GM12864 (cell line): Measurements from ENCODE around the gene OVOL1.

Source experiments
- DNase-seq: peaks from one replicate; pipeline ENCODE4 v3.0.0-alpha.2; 2011; ENCODE audit warnings: low read depth
- H3K4me3 ChIP-seq: 2 replicates; pipeline ENCODE4 v1.5.1; 2011; ENCODE audit warnings: mild to moderate bottlenecking, low read depth, low read length, control low read depth
- TF ChIP-seq, protein P1 (sequence below): IDR thresholded peaks from 2 replicates; pipeline ENCODE4 v1.5.1; 2011; ENCODE audit warnings: low read depth, mild to moderate bottlenecking, moderate library complexity, low read length, control low read depth, inconsistent platforms; ENCODE audit errors: missing control alignments

Gene OVOL1

DNA sequence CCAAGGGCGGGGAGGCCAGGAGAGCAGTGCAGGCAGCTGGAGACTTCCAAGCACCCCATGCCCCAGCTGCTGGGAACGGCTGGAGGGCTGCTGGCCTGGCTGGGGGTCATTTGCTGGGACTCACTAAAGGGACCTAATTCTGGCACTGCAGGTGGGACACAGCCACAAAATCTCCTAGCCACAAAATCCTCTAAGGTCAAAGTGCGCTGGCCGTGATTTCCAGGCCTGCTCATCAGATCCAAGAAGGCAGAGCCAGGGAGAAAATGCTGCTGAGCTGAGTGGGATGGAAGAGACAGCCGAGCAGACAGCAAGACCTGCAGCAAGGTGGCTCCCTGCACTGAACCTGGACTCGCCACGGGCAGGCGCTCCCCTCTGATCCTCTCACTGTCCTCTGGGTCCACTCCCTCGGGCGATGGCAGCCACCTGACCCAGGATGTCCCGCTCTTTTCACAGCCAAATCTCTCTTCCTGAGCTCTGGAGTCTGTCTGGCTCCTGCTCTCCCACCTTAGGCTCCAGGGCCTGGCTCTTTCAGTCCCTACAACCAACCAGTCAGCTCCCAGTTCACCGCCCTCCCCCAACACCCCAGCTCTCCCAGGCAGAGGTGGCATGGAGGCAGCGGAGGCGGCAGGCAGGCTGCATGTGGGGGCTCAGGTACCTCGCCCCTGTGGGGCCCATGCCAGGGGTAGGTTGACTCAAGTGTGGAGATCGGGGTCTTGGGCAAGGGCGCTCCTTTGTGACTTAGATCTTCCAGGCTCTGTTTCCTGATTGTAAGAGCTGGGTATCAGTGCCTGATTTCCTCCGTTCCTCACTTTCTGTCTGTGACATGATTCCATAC lies 14.5 kb downstream of the OVOL1 start:
- no peak overlapping the region for H3K4me3 ChIP-seq
- no peak for DNase-seq
- TF ChIP-seq, protein P1, sequence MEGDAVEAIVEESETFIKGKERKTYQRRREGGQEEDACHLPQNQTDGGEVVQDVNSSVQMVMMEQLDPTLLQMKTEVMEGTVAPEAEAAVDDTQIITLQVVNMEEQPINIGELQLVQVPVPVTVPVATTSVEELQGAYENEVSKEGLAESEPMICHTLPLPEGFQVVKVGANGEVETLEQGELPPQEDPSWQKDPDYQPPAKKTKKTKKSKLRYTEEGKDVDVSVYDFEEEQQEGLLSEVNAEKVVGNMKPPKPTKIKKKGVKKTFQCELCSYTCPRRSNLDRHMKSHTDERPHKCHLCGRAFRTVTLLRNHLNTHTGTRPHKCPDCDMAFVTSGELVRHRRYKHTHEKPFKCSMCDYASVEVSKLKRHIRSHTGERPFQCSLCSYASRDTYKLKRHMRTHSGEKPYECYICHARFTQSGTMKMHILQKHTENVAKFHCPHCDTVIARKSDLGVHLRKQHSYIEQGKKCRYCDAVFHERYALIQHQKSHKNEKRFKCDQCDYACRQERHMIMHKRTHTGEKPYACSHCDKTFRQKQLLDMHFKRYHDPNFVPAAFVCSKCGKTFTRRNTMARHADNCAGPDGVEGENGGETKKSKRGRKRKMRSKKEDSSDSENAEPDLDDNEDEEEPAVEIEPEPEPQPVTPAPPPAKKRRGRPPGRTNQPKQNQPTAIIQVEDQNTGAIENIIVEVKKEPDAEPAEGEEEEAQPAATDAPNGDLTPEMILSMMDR, result no peak

DNA sequence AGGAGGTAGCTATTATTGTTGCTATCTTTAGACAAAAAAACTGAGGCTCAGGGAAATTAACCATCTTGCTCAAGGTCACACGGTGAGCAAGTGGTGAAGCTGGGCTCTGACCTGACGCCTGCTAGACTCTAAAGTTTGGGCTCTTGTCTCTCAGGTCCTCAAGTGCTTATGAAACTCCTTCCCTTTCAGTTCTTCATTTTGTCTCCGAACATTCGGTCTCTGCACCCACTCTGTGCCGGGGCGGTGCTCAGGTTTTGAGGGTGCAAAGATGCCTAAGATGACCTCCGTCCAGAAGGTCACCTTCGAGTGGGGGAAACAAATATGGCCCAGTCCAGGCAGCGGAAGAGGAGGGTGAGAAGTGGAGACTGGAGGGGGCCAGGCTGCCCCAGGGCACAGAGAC lies 16.0 kb downstream of the OVOL1 start:
- TF ChIP-seq, protein P1, result no peak
- peak; percentile 82 for DNase-seq
- H3K4me3 ChIP-seq, result no peak overlapping the region

DNA sequence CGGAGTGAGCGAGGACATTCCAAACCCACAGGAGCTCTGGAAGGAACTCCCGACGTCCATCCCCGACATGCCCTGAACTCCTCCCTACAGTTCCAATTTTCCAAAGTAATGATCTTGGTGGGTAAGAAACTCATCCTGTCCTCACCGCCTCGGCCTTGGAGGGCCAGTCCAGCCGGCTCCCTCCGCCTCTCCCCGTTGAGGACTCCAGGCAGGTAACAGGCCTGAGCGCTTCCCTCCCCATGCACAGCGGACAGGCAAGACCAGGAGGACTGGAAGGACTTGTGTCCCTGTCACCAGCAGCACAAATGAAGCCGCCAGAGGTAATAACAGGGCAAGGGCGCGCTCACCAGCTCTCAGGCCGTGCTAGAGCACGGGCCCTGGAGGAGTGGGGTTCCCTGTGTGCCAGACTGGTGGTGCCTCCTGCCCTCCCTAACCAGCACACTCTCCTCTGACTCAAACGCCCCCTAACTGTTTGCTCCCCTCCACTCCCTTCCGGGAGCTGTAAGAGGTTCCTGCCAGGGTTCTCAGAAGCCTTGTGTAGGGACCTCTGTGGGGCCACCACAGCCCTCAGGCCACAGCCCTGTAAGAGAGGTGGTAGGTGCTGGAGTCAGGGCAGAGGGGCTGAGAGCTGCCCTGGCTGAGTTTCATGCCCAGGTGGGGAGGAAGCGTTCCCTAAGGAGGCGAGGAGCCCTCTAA lies 17.1 kb downstream of the OVOL1 start:
- DNase-seq, result no peak

DNA sequence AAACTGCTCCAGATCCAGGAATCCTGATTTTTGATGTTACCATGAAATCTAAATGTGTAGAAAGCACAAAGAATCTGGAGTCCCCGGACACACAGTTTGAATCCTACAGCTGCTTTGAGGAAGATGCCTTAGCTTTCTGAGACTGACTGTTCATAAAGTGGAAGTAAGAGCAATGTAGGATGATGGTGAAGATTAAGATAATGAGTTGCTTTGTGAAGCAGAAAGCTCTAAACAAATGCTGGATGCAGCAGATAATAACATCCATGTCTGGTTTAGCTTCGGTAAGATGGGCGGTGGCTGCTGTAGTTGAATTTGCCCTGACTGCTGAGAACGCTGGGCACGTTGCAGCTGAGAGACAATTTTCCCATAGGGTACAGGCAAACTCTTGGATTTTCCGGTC lies 20.1 kb downstream of the OVOL1 start:
- TF ChIP-seq, protein P1, result no peak
- H3K4me3 ChIP-seq, result no peak overlapping the region
- no peak for DNase-seq

More for the DNA sequence above, 17.1 kb downstream of the OVOL1 start:
- TF ChIP-seq, protein P1, result no peak
- no peak overlapping the region for H3K4me3 ChIP-seq

DNA sequence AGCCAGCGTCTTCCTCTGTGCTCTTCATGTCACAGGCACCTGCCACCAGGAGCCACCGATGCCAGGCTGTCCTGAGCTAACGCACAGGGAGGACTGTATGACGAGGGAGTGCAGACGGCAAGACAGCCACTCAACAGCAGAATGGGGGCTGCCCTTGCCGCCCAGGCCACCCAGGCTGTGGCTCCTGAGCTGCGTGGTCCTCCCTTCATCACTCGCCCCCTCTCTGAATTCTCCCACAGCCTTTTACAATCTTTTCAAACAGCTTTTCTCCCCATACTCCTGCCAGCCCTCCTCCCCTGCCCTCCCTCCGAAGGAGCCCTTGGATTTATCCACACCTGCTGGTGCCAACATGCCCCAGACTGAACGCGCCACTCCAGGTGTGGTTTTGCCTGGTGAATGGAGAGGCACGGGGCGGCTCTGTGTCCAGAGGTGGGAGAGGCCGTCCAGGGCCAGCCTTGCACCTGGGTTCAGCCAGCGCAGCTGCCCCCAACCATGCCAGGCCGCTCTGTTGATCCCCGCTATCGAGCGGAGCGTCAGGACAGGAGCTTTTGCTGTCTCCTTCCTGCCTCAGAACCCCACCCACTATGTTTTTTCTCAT lies 22.0 kb downstream of the OVOL1 start:
- no peak overlapping the region for H3K4me3 ChIP-seq
- no peak for DNase-seq
- TF ChIP-seq, protein P1, result no peak

DNA sequence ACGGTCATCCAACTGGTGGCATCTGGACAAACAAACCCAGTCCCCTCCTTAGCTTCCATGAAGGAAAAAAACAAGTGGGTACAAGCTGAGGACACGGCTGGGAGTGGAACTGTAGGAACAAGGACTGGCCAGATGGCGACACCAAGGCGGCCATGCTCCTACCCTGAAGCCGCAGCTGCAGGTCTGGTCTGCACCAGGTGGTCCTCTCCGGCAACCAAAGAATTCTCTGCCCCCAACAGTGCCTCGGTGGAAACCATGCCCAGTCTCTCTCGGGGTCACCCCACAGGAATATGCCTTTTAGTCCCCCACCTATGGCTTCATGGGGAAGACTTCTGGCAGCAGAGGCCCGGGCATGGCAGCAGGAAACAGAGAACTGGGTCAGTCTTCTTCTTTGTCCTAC lies 22.6 kb downstream of the OVOL1 start:
- no peak for DNase-seq
- TF ChIP-seq, protein P1, result no peak
- H3K4me3 ChIP-seq, result no peak overlapping the region
